Gastroesophageal sphincter (tissue), 4 donors: ENCODE data around the gene LSM7. TPM values are rescaled to one million over a fixed set of nuclear protein-coding genes. Genes with fewer than 3 reads are reported as not detected.

Source experiments
- ATAC-seq: fragments of 150-250 bp; one replicate; pipeline ENCODE4 v1.9.1; 2016; ENCODE audit warnings: mild to moderate bottlenecking, moderate library complexity
- H3K27ac ChIP-seq, 4 donors: fragments of 200-600 bp; sonication (generic) in 3 of 4; 1 replicate in 3 of 4; 2 replicates in 1 of 4; pipeline ENCODE4 v1.5.1; 2016 to 2019
- H3K27me3 ChIP-seq: fragments of 200-600 bp; sonication (generic); one replicate; pipeline ENCODE4 v1.5.1; 2019
- H3K36me3 ChIP-seq, 2 donors: fragments of 200-600 bp; sonication (generic); one replicate each; pipeline ENCODE4 v1.5.1; 2019; ENCODE audit warnings: control low read depth in 1 of 2
- H3K4me1 ChIP-seq, 3 donors: fragments of 200-600 bp; sonication (generic); 1 replicate in 2 of 3; 2 replicates in 1 of 3; pipeline ENCODE4 v1.5.1; 2016 to 2019; ENCODE audit warnings: control low read depth in 2 of 3
- H3K4me3 ChIP-seq, 2 donors: fragments of 200-600 bp; sonication (generic); one replicate each; pipeline ENCODE4 v1.5.1; 2019; ENCODE audit warnings: mild to moderate bottlenecking in 1 of 2, moderate library complexity in 1 of 2
- H3K9me3 ChIP-seq, 3 donors: fragments of 200-600 bp; sonication (generic); one replicate each; pipeline ENCODE4 v1.5.1; 2017 to 2019; ENCODE audit warnings: control low read depth in 2 of 3
- CTCF ChIP-seq, 4 experiments: fragments of 200-600 bp in 2 of 4; fragments of 450-650 bp in 2 of 4; sonication (generic) in 1 of 4; IDR thresholded peaks; one replicate each; pipeline ENCODE4 v1.5.1; 2017 to 2019; ENCODE audit warnings: antibody characterized with exemption in 4 of 4, mild to moderate bottlenecking in 2 of 4, moderate library complexity in 2 of 4
- EP300 ChIP-seq: sonication (generic); formaldehyde crosslinking; IDR thresholded peaks from one replicate; pipeline ENCODE4 v1.6.1; 2017; ENCODE audit warnings: antibody characterized with exemption, mild to moderate bottlenecking
- POLR2A ChIP-seq, 2 donors: fragments of 450-650 bp; IDR thresholded peaks; one replicate each; pipeline ENCODE4 v1.6.1; 2017; ENCODE audit warnings: antibody characterized with exemption in 2 of 2, mild to moderate bottlenecking in 2 of 2, moderate library complexity in 1 of 2
- POLR2AphosphoS5 ChIP-seq: sonication (generic); formaldehyde crosslinking; IDR thresholded peaks from one replicate; pipeline ENCODE4 v1.6.1; 2017; ENCODE audit warnings: antibody characterized with exemption
- WGBS, 2 donors: methylation state at CpG; one replicate each; pipeline ENCODE4 v1.1.5; 2018; ENCODE audit warnings: low coverage in 1 of 2; 5-methylcytosine and 5-hydroxymethylcytosine counted together
- total RNA-seq, 4 donors: library from RNA; depleted of rRNA; stranded (reverse); fragments of >200 nt; gene quantifications; one replicate each; pipeline ENCODE4 v1.1.0, GENCODE V29; 2016

Gene LSM7
- total RNA-seq, 4 donors from 2014 or later, result 52.3 to 86.1 (median 77.7) TPM

GRCh38 chr19:2309734-2310362 lies 18.5 kb downstream of the LSM7 start:
- Histone ChIP-seq H3K27ac (no peak overlapping the region), H3K36me3 (no peaks in the 10 kb centered on the region), H3K27me3 (peaks cover 91% of the 10 kb centered on the region), H3K4me3 (no peak overlapping the region), H3K9me3 (peaks cover 0 to 6% (median 0%) of the 10 kb centered on the region in 3 donors), H3K4me1 (peaks cover 0 to 10% (median 0%) of the 10 kb centered on the region in 3 donors)
- WGBS, 2 donors, result 68 to 80% methylated on average over 2 to 5 of the region's 17 CpGs
- TF ChIP-seq CTCF (IDR thresholded peaks at IDR 0.05) (no peak), POLR2A (IDR thresholded peaks at IDR 0.05) (no peak), EP300 (no peak), POLR2AphosphoS5 (no peak)
- no peak for ATAC-seq

- H3K27me3 ChIP-seq, result peaks cover 97% of the 10 kb centered on the region
- H3K9me3 ChIP-seq, result no peaks in the 10 kb centered on the region
- H3K36me3 ChIP-seq, result no peaks in the 10 kb centered on the region
- H3K4me3 ChIP-seq, result peak within 1 kb of the TSS in 1 of 2 donors; percentile 32
- TF ChIP-seq EP300 (no peak), CTCF (IDR thresholded peaks at IDR 0.05) (no peak), POLR2AphosphoS5 (no peak), POLR2A (IDR thresholded peaks at IDR 0.05) (no peak)
- 24% methylated on average over 2 of the region's 63 CpGs; no CpG with 5 or more reads in 1 of the 2 donors for WGBS, 2 donors
- no peak within 1 kb of the TSS for H3K27ac ChIP-seq
- no peak for ATAC-seq
- peaks cover 0 to 10% (median 0%) of the 10 kb centered on the region in 3 donors for H3K4me1 ChIP-seq
Observed at GRCh38 chr19:2308114-2308556, 20.3 kb downstream of the LSM7 start, which contains the start of gene LINGO3. TSS of gene LINGO3 (minus strand) at chr19:2308154. CDS start at chr19:2291776, 16,378 bp downstream.

- H3K27me3 ChIP-seq, result peaks cover 97% of the 10 kb centered on the region
- no peak for ATAC-seq
- H3K4me3 ChIP-seq, result peak overlapping the region in 1 of 2 donors; percentile 18
- no peaks in the 10 kb centered on the region for H3K36me3 ChIP-seq
- no peak overlapping the region for H3K27ac ChIP-seq
- peaks cover 0 to 16% (median 1%) of the 10 kb centered on the region in 3 donors for H3K4me1 ChIP-seq
- WGBS, 2 donors, result no CpG with 5 or more reads among the region's 33 CpGs
- H3K9me3 ChIP-seq, result no peaks in the 10 kb centered on the region
- TF ChIP-seq POLR2A (IDR thresholded peaks at IDR 0.05), result no peak
- TF ChIP-seq EP300, result no peak
- no peak for TF ChIP-seq POLR2AphosphoS5
- TF ChIP-seq CTCF (IDR thresholded peaks at IDR 0.05), result no peak
Observed at GRCh38 chr19:2307518-2308012, 20.8 kb downstream of the LSM7 start.

GRCh38 chr19:2306971-2307370 lies 21.4 kb downstream of the LSM7 start:
- peaks cover 97% of the 10 kb centered on the region for H3K27me3 ChIP-seq
- TF ChIP-seq POLR2A (IDR thresholded peaks at IDR 0.05), result no peak
- no peak for TF ChIP-seq POLR2AphosphoS5
- TF ChIP-seq EP300, result no peak
- TF ChIP-seq CTCF (IDR thresholded peaks at IDR 0.05), result no peak
- H3K27ac ChIP-seq, result no peak overlapping the region
- H3K4me1 ChIP-seq, result peaks cover 0 to 21% (median 4%) of the 10 kb centered on the region in 3 donors
- H3K36me3 ChIP-seq, result no peaks in the 10 kb centered on the region
- ATAC-seq, result no peak
- WGBS, 2 donors, result 55% methylated on average over 1 of the region's 17 CpGs; no CpG with 5 or more reads in 1 of the 2 donors
- H3K4me3 ChIP-seq, result no peak overlapping the region
- no peaks in the 10 kb centered on the region for H3K9me3 ChIP-seq
